Measurements from ENCODE around the gene TRIM40. TPM values are rescaled to one million over a fixed set of nuclear protein-coding genes. Genes with fewer than 3 reads are reported as not detected.
A peak's percentile ranks its signal among the peaks of the same experiment; 100 is the strongest.

TRIM40 gene
- total and polyA plus RNA-seq, 2 of the 13 experiments (the other 11 are each of a cell fraction or from before 2014, with no cell fraction given), result 0.58 TPM; not detected in 1

- TF ChIP-seq, protein P1, sequence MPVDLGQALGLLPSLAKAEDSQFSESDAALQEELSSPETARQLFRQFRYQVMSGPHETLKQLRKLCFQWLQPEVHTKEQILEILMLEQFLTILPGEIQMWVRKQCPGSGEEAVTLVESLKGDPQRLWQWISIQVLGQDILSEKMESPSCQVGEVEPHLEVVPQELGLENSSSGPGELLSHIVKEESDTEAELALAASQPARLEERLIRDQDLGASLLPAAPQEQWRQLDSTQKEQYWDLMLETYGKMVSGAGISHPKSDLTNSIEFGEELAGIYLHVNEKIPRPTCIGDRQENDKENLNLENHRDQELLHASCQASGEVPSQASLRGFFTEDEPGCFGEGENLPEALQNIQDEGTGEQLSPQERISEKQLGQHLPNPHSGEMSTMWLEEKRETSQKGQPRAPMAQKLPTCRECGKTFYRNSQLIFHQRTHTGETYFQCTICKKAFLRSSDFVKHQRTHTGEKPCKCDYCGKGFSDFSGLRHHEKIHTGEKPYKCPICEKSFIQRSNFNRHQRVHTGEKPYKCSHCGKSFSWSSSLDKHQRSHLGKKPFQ (CRISPR knock-in tag; IDR thresholded peaks at IDR 0.05; ENCODE audit: insufficient replicate concordance), result no peak
- TF ChIP-seq CREB3 (CRISPR knock-in tag; IDR thresholded peaks at IDR 0.05) (no peak), ZBTB7A (CRISPR knock-in tag; IDR thresholded peaks at IDR 0.05) (no peak), RARG (CRISPR knock-in tag; IDR thresholded peaks at IDR 0.05; ENCODE audit: low read depth) (no peak), REXO4 (CRISPR knock-in tag; IDR thresholded peaks at IDR 0.05; ENCODE audit: borderline replicate concordance) (no peak), NCOA2 (CRISPR knock-in tag; IDR thresholded peaks at IDR 0.05) (peak; percentile 23; the same call in 1 of the 2 replicates), JUN (CRISPR knock-in tag; IDR thresholded peaks at IDR 0.05) (no peak), ZNF414 (CRISPR knock-in tag; IDR thresholded peaks at IDR 0.05) (0 out of 2 replicates have a peak, but pooled peaks have one; percentile 65), ZNF367 (CRISPR knock-in tag; IDR thresholded peaks at IDR 0.05; ENCODE audit: borderline replicate concordance) (no peak), ZNF792 (CRISPR knock-in tag; IDR thresholded peaks at IDR 0.05) (peak; percentile 41; the same call in 1 of the 2 replicates), ZNF260 (CRISPR knock-in tag; IDR thresholded peaks at IDR 0.05; ENCODE audit: borderline replicate concordance, low read depth) (0 out of 2 replicates have a peak, but pooled peaks have one; percentile 24)
- TF ChIP-seq, protein P2, sequence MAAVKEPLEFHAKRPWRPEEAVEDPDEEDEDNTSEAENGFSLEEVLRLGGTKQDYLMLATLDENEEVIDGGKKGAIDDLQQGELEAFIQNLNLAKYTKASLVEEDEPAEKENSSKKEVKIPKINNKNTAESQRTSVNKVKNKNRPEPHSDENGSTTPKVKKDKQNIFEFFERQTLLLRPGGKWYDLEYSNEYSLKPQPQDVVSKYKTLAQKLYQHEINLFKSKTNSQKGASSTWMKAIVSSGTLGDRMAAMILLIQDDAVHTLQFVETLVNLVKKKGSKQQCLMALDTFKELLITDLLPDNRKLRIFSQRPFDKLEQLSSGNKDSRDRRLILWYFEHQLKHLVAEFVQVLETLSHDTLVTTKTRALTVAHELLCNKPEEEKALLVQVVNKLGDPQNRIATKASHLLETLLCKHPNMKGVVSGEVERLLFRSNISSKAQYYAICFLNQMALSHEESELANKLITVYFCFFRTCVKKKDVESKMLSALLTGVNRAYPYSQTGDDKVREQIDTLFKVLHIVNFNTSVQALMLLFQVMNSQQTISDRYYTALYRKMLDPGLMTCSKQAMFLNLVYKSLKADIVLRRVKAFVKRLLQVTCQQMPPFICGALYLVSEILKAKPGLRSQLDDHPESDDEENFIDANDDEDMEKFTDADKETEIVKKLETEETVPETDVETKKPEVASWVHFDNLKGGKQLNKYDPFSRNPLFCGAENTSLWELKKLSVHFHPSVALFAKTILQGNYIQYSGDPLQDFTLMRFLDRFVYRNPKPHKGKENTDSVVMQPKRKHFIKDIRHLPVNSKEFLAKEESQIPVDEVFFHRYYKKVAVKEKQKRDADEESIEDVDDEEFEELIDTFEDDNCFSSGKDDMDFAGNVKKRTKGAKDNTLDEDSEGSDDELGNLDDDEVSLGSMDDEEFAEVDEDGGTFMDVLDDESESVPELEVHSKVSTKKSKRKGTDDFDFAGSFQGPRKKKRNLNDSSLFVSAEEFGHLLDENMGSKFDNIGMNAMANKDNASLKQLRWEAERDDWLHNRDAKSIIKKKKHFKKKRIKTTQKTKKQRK (IDR thresholded peaks at IDR 0.05; ENCODE audit: low read length), result no peak
- TF ChIP-seq, protein P3, sequence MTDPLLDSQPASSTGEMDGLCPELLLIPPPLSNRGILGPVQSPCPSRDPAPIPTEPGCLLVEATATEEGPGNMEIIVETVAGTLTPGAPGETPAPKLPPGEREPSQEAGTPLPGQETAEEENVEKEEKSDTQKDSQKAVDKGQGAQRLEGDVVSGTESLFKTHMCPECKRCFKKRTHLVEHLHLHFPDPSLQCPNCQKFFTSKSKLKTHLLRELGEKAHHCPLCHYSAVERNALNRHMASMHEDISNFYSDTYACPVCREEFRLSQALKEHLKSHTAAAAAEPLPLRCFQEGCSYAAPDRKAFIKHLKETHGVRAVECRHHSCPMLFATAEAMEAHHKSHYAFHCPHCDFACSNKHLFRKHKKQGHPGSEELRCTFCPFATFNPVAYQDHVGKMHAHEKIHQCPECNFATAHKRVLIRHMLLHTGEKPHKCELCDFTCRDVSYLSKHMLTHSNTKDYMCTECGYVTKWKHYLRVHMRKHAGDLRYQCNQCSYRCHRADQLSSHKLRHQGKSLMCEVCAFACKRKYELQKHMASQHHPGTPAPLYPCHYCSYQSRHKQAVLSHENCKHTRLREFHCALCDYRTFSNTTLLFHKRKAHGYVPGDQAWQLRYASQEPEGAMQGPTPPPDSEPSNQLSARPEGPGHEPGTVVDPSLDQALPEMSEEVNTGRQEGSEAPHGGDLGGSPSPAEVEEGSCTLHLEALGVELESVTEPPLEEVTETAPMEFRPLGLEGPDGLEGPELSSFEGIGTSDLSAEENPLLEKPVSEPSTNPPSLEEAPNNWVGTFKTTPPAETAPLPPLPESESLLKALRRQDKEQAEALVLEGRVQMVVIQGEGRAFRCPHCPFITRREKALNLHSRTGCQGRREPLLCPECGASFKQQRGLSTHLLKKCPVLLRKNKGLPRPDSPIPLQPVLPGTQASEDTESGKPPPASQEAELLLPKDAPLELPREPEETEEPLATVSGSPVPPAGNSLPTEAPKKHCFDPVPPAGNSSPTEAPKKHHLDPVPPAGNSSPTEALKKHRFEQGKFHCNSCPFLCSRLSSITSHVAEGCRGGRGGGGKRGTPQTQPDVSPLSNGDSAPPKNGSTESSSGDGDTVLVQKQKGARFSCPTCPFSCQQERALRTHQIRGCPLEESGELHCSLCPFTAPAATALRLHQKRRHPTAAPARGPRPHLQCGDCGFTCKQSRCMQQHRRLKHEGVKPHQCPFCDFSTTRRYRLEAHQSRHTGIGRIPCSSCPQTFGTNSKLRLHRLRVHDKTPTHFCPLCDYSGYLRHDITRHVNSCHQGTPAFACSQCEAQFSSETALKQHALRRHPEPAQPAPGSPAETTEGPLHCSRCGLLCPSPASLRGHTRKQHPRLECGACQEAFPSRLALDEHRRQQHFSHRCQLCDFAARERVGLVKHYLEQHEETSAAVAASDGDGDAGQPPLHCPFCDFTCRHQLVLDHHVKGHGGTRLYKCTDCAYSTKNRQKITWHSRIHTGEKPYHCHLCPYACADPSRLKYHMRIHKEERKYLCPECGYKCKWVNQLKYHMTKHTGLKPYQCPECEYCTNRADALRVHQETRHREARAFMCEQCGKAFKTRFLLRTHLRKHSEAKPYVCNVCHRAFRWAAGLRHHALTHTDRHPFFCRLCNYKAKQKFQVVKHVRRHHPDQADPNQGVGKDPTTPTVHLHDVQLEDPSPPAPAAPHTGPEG (CRISPR knock-in tag; IDR thresholded peaks at IDR 0.05), result no peak
Measured at GRCh38 chr6:30130887-30131862, 4.8 kb upstream of the TRIM40 start (continued).

All from HepG2 (cell line).